ENCODE results near the gene CCDC102B.

DNA sequence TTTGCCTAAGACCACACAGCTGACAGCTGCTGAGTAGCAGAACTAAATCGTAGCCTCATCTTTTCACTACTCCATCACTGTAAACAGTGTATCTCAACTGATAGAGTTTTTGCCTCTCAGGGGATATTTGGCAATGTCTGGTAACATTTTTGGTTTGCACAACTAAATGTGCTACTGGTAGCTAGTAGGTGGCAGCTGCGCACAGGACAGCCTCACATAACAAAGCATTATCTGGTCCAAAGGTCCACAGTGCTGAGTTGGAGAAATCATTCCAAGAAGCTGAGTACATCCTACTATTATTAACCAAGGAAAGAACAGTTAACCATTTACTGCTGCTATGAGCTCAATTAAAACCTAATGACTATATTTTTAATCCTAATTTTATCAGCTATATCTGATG is 6.1 kb upstream of the CCDC102B start:
- TF ChIP-seq, protein P1, sequence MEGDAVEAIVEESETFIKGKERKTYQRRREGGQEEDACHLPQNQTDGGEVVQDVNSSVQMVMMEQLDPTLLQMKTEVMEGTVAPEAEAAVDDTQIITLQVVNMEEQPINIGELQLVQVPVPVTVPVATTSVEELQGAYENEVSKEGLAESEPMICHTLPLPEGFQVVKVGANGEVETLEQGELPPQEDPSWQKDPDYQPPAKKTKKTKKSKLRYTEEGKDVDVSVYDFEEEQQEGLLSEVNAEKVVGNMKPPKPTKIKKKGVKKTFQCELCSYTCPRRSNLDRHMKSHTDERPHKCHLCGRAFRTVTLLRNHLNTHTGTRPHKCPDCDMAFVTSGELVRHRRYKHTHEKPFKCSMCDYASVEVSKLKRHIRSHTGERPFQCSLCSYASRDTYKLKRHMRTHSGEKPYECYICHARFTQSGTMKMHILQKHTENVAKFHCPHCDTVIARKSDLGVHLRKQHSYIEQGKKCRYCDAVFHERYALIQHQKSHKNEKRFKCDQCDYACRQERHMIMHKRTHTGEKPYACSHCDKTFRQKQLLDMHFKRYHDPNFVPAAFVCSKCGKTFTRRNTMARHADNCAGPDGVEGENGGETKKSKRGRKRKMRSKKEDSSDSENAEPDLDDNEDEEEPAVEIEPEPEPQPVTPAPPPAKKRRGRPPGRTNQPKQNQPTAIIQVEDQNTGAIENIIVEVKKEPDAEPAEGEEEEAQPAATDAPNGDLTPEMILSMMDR (IDR thresholded peaks at IDR 0.05; ENCODE audit: insufficient read depth, low read length) = no peak
- TF ChIP-seq POLR2AphosphoS5 (IDR thresholded peaks at IDR 0.05; ENCODE audit: low read depth) = no peak
- no peak for TF ChIP-seq GABPA (IDR thresholded peaks at IDR 0.05; ENCODE audit: low read depth)
- TF ChIP-seq, protein P2, sequence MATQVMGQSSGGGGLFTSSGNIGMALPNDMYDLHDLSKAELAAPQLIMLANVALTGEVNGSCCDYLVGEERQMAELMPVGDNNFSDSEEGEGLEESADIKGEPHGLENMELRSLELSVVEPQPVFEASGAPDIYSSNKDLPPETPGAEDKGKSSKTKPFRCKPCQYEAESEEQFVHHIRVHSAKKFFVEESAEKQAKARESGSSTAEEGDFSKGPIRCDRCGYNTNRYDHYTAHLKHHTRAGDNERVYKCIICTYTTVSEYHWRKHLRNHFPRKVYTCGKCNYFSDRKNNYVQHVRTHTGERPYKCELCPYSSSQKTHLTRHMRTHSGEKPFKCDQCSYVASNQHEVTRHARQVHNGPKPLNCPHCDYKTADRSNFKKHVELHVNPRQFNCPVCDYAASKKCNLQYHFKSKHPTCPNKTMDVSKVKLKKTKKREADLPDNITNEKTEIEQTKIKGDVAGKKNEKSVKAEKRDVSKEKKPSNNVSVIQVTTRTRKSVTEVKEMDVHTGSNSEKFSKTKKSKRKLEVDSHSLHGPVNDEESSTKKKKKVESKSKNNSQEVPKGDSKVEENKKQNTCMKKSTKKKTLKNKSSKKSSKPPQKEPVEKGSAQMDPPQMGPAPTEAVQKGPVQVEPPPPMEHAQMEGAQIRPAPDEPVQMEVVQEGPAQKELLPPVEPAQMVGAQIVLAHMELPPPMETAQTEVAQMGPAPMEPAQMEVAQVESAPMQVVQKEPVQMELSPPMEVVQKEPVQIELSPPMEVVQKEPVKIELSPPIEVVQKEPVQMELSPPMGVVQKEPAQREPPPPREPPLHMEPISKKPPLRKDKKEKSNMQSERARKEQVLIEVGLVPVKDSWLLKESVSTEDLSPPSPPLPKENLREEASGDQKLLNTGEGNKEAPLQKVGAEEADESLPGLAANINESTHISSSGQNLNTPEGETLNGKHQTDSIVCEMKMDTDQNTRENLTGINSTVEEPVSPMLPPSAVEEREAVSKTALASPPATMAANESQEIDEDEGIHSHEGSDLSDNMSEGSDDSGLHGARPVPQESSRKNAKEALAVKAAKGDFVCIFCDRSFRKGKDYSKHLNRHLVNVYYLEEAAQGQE (IDR thresholded peaks at IDR 0.05; ENCODE audit: insufficient replicate concordance, low read depth) = no peak
- no peak for TF ChIP-seq SPI1 (IDR thresholded peaks at IDR 0.05; ENCODE audit: borderline replicate concordance, low read depth)
